LNCAP (cell line): ENCODE data around the gene ZNF467.

Experiments used
- TF ChIP-seq, protein P1 (sequence below): fragments of 450-650 bp; IDR thresholded peaks from 2 replicates; pipeline ENCODE4 v1.5.1; 2017; ENCODE audit warnings: mild to moderate bottlenecking

The ZNF467 gene, protein sequence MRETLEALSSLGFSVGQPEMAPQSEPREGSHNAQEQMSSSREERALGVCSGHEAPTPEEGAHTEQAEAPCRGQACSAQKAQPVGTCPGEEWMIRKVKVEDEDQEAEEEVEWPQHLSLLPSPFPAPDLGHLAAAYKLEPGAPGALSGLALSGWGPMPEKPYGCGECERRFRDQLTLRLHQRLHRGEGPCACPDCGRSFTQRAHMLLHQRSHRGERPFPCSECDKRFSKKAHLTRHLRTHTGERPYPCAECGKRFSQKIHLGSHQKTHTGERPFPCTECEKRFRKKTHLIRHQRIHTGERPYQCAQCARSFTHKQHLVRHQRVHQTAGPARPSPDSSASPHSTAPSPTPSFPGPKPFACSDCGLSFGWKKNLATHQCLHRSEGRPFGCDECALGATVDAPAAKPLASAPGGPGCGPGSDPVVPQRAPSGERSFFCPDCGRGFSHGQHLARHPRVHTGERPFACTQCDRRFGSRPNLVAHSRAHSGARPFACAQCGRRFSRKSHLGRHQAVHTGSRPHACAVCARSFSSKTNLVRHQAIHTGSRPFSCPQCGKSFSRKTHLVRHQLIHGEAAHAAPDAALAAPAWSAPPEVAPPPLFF

GRCh38 chr7:149773446-149774236 is at the start of gene ZNF467:
ZNF467 (minus strand) TSS chr7:149773588; CDS start chr7:149771032, 2,556 bp downstream.
- TF ChIP-seq, protein P1, sequence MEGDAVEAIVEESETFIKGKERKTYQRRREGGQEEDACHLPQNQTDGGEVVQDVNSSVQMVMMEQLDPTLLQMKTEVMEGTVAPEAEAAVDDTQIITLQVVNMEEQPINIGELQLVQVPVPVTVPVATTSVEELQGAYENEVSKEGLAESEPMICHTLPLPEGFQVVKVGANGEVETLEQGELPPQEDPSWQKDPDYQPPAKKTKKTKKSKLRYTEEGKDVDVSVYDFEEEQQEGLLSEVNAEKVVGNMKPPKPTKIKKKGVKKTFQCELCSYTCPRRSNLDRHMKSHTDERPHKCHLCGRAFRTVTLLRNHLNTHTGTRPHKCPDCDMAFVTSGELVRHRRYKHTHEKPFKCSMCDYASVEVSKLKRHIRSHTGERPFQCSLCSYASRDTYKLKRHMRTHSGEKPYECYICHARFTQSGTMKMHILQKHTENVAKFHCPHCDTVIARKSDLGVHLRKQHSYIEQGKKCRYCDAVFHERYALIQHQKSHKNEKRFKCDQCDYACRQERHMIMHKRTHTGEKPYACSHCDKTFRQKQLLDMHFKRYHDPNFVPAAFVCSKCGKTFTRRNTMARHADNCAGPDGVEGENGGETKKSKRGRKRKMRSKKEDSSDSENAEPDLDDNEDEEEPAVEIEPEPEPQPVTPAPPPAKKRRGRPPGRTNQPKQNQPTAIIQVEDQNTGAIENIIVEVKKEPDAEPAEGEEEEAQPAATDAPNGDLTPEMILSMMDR: no peak

GRCh38 chr7:149822353-149822943 is 49.1 kb upstream of the ZNF467 start:
- TF ChIP-seq, protein P1: no peak

- TF ChIP-seq, protein P1: no peak
These were observed 48.1 kb upstream of the ZNF467 start for GRCh38 chr7:149821191-149822148.

DNA sequence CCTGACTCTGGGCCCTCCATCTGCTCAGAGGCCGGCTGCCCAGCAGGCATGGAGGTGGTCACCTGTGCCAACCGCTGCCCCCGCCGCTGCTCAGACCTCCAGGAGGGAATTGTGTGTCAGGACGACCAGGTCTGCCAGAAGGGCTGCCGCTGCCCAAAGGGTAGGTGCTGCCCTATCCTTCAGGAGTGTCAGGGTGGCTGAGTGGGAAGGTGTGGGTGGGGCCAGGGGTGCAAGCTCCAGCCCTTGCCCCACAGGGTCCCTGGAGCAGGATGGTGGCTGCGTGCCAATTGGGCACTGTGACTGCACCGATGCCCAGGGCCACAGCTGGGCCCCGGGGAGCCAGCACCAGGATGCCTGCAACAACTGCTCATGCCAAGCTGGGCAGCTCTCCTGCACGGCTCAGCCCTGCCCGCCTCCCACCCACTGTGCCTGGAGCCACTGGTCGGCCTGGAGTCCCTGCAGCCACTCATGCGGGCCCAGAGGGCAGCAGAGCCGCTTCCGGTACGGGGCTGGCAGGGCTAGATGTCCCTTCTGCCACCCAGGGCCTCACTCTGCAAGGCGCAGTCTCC is 47.3 kb upstream of the ZNF467 start:
- TF ChIP-seq, protein P1: no peak

DNA sequence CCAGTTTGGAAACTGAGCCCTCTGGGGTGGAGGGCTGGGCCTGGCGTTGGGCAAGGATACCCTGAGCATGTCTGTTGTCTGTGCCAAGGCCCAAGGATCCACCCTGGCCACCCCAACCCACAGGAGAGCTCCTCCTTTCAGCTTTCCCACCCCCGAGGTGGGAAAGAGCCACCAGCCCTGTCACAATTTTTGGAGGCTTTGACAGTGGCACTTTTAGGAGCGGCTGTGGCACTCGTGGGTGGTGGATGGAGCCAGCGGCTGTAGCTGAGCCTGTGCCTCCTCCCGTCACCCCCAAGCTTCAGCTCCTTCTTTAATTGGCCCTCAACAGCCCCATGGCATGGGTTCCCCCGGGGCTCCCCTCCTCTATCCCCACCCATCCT is 46.6 kb upstream of the ZNF467 start:
- TF ChIP-seq, protein P1: no peak

GRCh38 chr7:149819141-149819960 is 46.0 kb upstream of the ZNF467 start:
- TF ChIP-seq, protein P1: no peak
